Fibroblast of mammary gland (primary cell): Measurements from ENCODE around the gene ARHGEF40.

ENCODE experiments used
- DNase-seq: peaks from one replicate; pipeline ENCODE4 v3.0.0-alpha.2; 2010; ENCODE audit warnings: low read depth
- H3K4me3 ChIP-seq: 2 replicates; pipeline ENCODE4 v1.5.1; 2011; ENCODE audit warnings: low read depth, mild to moderate bottlenecking, low read length, moderate library complexity; ENCODE audit not compliant: control insufficient read depth
- TF ChIP-seq, protein P1 (sequence below): conservative IDR thresholded peaks from 2 replicates; pipeline ENCODE4 v1.5.1; 2011; ENCODE audit warnings: low read depth, low read length, inconsistent platforms; ENCODE audit not compliant: control insufficient read depth, insufficient read depth

Gene ARHGEF40

DNA sequence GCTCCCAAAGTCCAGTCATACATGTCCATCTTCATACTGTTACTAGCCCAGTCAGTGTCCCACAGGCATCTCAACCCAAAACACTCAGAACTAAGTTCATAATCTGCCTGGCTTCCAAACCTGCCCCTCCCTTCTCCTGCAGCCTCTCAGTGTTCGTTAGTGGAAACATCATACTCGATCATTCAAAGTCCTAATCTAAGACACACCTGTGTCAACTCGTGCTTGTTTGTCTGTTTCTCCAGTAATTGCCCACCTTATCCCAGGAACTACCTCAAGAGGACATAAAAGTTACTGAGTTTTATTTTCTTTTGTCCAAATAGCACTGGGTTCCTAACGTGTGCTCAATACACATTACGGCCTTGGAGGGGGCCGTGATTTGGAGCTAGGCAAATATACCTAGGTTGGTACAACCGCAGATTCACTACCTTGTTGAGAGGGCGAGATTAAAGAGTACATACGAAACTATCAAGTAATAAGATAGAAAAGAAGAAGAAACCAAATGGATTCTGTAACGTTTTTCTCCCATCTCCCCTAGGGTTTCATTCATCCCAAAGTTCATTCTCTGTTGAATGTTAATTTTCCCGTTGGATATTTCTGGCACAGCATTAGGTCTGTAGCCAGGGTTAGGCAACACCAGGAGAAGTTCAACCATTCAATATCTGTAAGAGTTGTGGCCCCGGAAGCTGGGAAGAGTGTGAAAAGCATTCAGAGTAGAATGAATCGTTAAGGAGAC, 9.3 kb upstream of the ARHGEF40 start:
- DNase-seq: no peak
- TF ChIP-seq, protein P1, sequence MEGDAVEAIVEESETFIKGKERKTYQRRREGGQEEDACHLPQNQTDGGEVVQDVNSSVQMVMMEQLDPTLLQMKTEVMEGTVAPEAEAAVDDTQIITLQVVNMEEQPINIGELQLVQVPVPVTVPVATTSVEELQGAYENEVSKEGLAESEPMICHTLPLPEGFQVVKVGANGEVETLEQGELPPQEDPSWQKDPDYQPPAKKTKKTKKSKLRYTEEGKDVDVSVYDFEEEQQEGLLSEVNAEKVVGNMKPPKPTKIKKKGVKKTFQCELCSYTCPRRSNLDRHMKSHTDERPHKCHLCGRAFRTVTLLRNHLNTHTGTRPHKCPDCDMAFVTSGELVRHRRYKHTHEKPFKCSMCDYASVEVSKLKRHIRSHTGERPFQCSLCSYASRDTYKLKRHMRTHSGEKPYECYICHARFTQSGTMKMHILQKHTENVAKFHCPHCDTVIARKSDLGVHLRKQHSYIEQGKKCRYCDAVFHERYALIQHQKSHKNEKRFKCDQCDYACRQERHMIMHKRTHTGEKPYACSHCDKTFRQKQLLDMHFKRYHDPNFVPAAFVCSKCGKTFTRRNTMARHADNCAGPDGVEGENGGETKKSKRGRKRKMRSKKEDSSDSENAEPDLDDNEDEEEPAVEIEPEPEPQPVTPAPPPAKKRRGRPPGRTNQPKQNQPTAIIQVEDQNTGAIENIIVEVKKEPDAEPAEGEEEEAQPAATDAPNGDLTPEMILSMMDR: no peak
- no peak overlapping the region for H3K4me3 ChIP-seq

DNA sequence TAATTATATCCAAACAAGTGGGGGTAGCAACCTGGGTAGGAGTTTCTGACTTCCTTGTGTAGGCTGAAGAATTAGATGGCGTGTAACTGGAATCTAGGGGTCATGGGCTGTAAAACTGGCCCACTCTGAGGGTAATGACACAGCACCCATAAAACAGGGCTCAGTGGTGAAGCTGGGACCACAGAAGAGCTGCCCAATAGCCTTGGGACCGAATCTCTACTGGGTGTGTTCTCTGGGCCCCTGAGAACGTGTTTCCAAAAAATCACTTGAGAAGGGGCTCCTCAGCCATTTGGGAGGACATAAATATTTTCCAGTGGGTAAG, 8.8 kb upstream of the ARHGEF40 start:
- TF ChIP-seq, protein P1: no peak
- no peak for DNase-seq
- H3K4me3 ChIP-seq: no peak overlapping the region

- no peak overlapping the region for H3K4me3 ChIP-seq
- peak; percentile 83 for DNase-seq
- TF ChIP-seq, protein P1: no peak
Measured at GRCh38 chr14:21063479-21063878, 6.6 kb upstream of the ARHGEF40 start.

DNA sequence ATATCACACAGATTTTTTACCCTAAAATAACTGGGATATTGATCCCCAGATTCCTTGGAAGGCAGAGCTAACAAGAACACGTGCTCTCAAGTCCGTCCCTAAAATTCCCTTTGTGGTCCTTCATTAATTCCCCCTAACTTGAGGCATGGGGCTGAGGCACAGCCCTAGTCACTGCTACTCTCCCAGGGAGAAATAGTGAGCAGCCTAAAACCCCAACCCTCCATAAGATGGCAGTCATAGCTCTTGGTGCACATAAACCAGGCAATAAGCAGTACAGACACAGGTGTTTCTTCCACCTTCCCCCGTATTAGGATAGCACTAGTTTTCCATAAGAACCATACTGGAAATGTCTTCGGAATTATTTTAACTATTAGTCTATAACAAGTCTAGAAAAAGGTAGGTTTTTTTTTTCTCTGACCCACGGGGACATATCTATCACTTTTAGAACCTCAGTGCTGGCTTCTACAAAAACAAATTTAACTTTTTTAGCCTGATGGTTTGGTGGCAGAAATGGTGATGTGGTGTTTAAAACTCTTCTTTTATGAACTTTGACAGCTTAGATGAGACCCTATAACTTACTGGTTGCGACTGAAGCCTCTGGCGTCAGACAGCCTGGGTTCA, 3.1 kb upstream of the ARHGEF40 start:
- no peak for DNase-seq
- no peak overlapping the region for H3K4me3 ChIP-seq
- TF ChIP-seq, protein P1: peak; percentile 31

- TF ChIP-seq, protein P1: peak; percentile 68
- DNase-seq: peak; percentile 63
- H3K4me3 ChIP-seq: peak overlapping the region; percentile 56
Measured at GRCh38 chr14:21068521-21069387, 1.4 kb upstream of the ARHGEF40 start.

GRCh38 chr14:21069388-21070082, 569 bp upstream of the ARHGEF40 start:
- peak overlapping the region; percentile 56 for H3K4me3 ChIP-seq
- TF ChIP-seq, protein P1: no peak
- DNase-seq: no peak
